HG03354 (cell line): ENCODE results near the gene DAGLA.

Source experiments
- ATAC-seq: cut with Tn5 transposase; IDR thresholded peaks from one replicate; pipeline ENCODE4 v1.9.1; 2021; ENCODE audit warnings: mild to moderate bottlenecking; ENCODE audit not compliant: unreplicated experiment, poor library complexity, severe bottlenecking

Gene DAGLA

DNA sequence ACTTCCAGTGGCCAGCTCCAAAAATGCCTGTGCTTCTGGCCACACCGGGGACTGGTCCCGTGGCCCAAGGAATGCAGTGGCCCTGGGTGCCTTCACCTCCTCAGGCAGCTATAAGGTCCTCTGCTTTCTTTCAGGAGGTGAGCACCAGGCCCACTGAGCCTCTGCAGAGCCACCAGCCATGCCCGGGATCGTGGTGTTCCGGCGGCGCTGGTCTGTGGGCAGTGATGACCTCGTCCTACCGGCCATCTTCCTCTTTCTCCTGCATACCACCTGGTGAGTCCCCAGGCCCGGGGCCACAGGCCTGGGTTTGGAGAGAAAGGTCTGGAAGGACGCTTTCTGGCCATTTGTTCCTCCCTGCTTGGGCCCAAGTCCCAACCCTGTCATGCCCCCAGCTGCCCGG is 39.8 kb downstream of the DAGLA start:
- ATAC-seq = no peak

- ATAC-seq = no peak
Observed at GRCh38 chr11:61720597-61720996, 40.4 kb downstream of the DAGLA start.

GRCh38 chr11:61724437-61724836 is 44.2 kb downstream of the DAGLA start:
- ATAC-seq = no peak

- no peak for ATAC-seq
Observed at GRCh38 chr11:61725781-61726231, 45.6 kb downstream of the DAGLA start.

- ATAC-seq = no peak
Observed at GRCh38 chr11:61726775-61727174, 46.6 kb downstream of the DAGLA start.

DNA sequence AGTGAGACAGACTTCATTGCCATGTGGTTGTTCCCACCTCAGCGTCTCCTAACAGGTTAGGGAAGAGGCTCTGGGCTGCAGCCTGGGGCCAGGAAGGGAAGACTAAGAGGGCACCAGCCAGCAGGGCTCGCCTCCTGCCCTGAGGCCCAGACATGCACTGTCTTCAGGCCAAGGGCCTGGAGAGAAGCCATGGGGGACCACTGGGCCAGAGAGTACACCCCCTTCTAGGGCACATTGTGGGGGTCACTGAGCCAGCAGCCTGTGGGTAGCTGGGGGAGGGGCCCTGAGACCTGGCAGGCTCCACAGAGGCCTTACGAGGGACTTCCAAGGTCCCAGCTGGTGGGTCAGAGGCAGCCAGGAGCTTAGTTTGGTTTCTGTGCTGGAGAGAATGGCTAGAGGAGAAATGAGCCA is 47.2 kb downstream of the DAGLA start:
- ATAC-seq = no peak

- ATAC-seq = no peak
Observed at GRCh38 chr11:61728066-61728939, 48.1 kb downstream of the DAGLA start.

DNA sequence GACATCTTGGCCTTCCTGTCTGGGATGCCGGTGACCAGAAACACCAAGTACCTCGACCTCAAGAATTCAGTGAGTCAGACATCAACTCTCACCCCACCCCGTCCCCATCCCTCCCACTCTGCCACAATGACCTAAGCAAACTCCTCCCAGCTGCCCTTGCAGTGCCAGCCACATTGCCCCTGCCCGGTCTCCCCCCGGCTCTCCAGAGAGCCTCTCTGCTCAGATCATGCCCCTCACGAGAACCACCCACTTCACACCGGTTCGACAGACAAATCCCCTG is 48.7 kb downstream of the DAGLA start:
- no peak for ATAC-seq

GRCh38 chr11:61730240-61730994 is 50.2 kb downstream of the DAGLA start:
- ATAC-seq = no peak

DNA sequence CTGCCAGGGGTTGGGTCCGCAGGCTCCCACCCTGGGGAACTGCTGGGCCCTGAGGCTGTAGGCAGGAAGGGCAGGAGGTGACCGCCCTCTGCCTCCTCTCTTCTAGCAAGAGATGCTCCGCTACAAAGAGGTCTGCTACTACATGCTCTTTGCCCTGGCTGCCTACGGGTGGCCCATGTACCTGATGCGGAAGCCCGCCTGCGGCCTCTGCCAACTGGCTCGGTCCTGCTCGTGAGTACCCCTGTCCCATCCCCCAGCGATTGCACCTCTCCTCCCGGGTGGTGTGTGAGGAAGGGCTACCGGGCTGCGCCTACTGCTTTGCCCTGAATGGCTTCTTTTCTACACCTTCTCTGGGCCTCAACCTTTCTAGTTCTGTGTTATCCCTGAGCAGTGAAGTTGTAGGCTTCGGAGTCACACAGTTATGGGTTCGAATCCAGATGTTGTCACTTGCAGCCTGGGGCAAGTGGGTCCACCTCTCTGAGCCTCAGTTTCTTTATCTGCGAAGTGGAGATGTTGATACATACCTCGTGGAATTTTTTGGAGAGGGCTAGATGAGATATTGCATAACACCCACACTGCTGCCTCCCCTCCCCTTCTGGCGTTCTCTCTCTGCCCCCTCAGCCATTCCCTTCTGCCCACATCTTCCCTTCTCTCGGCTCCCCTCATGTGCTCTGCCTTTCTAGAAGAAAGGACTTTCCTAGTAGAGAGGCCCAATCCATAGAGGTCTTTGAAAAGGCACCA is 51.2 kb downstream of the DAGLA start:
- no peak for ATAC-seq

GRCh38 chr11:61731952-61732675 is 51.9 kb downstream of the DAGLA start:
- ATAC-seq = no peak

DNA sequence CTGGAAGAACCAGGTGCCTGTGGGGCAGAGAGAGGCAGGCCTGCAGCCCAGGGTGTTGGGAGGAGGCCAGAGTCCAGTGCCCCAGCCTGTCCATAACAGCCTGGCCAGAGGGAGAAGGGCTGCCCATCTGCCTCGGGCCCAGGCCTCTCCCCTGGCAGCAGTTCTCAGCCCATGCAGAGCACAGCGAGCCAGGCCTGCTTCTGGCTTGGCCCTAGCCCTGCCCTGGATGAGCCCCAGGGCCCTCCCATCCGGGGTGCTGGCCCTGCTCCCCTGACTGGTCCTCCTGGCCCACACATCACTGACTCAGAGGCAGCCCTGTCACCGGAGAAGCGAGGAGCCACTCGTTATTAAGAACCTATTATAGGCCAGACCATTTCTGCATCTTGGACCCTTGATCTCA is 52.5 kb downstream of the DAGLA start:
- no peak for ATAC-seq

DNA sequence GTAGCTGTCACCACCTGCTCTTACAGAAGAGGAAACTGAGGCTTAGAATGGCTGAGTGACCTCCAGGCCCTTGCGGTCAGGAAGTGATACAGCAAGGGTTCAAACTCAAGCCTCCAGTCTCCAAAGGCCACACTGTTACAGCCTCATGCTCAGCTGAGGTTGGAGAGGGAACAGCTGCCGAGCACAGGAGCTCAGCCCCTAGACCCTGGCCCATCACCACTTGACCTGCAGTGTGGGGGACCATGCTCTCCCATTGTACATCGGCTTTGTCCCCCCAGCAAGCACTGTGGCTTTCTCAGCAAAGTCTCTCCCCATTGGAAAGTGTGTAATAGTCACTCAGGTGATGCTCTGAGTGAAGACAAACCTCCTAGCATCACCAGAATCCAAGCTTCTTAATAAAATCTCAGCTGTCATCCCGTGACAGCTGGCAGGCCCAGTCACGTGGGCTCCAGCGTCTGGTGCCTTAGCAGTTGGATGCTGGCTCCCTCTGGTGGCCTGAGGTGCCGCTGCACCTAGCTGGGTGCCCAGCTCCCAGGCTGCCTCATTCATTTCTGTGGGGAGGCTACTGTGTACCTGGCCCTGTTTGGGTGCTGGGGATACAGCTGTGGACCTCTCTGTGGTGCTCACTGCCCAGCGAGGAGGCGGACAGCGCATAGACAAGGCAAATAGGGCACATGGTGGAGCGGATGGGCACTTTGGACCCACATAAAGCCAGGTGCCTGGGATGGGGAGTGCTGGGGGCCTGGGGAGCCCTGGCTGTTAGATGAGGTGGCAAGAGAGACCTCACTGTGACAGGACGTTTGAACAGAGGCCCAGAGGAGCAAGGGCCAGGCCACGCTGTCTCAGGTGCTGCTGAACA is 53.2 kb downstream of the DAGLA start:
- peak; percentile 85 for ATAC-seq

GRCh38 chr11:61734767-61735166 is 54.6 kb downstream of the DAGLA start:
- no peak for ATAC-seq

- no peak for ATAC-seq
Observed at GRCh38 chr11:61735391-61735790, 55.2 kb downstream of the DAGLA start.

GRCh38 chr11:61736310-61736709 is 56.1 kb downstream of the DAGLA start:
- ATAC-seq = no peak

DNA sequence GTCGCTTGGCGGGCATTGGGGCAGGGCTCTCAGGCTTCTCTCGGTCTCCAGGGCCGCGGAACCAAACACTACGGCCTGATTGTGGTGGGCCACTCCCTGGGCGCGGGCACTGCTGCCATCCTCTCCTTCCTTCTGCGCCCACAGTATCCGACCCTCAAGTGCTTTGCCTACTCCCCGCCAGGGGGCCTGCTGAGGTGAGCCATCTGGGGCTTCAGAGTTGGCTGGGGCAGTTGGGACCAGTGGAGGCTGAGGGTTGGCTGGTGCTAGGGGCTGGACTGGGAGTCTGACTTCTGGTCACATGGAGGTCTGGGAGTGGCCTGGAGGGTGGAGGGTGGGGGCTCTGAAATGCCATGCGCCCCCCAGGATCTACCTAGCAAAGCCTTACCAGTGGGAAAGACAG is 56.9 kb downstream of the DAGLA start:
- ATAC-seq = no peak

GRCh38 chr11:61737636-61738386 is 57.6 kb downstream of the DAGLA start:
- no peak for ATAC-seq
